Tongue (tissue), 2 donors: Measurements from ENCODE around the gene ZMIZ1. TPM values are rescaled to one million over a fixed set of nuclear protein-coding genes. Genes with fewer than 3 reads are reported as not detected.

ENCODE experiments used
- DNase-seq: peaks from one replicate; pipeline ENCODE4 v3.0.0-alpha.2; 2015
- total RNA-seq: library from RNA; depleted of rRNA; stranded (reverse); fragments of >200 nt; gene quantifications from one replicate; pipeline ENCODE4 v1.2.3, GENCODE V29; 2014

The ZMIZ1 gene
- total RNA-seq, 1 donor from 2014 or later = 31.6 TPM

DNA sequence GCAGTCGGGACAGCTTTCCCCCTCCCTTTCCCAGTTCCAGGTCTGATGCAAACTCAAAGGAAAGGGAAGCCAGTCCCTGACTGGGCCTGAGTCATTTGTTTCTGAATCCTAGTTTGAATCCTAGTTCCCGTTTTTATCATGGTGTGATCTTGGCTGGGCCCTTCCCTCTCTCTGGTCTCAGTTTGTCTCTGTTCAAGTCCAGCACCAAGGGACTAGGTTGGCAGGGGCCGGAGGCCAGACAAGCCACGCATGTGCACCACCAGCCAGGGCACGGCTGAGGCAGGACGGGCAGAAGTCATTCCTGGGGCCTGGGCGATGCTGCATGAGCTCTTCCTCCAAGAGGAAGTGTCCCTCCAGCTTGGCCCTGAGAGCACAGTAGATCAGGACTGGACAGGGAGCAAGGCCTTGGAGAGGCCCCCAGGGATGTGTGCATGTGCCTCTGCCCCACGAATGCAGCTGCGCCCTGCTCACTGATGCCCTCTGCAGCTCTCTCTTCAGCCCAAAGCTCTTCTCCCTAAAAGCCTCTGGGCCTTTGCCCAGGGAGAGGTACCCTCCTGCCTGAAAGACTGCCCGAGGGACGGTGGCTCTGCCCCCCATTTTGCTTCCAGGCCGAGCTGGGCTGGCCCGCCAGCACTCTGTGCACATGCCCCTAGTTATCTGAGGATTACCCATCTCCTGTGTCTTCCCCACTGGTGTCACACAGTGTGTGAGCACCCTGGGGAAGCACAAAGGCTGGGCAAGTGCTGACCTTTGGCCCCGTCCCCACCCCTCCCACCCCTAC, 86.7 kb downstream of the ZMIZ1 start:
- DNase-seq = no peak

DNA sequence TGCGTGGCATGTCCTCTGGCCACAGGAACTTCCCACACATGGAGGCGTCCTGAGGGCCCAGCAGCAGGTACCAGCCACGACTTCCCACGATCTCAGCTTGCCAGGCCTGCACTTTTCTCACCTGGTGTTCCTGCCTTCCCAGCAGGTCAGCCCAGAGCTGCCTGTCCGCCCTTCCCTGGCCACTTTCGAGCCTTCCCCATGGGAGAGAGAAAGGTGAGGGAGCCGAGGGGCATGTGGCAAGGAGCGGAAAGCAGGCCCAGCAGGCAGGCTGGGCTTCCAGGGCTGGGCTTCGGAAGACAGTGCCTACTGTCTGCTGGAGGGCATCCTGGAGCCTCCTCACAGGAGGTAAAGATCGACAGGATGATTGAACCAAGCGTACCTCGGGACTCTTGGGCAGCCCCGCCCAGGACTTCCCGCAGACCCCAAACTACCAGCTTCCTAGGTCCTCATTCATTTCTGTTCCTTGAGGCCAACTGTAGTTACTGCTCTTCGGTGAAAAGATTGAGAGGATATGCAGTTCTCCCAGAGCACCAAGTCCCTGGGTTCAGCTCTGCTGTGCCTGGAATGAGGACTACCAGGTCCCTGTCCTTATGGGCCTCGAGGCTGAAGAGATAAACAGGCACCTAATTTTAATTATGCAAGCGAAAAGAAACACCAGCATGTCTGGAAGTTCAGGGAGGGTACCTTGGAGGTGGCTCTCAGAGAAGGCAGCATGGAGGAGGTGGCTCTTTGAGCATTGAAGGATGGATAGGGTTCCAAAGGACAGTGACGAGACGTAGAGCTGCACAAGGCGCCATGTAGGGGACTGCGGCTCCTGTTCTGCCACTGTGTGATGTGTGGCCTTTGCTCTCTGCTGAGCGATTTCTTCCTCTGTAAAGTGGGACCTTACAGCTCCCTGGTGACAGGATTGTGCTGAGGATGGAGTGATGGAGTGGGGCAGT, 87.8 kb downstream of the ZMIZ1 start:
- no peak for DNase-seq

DNA sequence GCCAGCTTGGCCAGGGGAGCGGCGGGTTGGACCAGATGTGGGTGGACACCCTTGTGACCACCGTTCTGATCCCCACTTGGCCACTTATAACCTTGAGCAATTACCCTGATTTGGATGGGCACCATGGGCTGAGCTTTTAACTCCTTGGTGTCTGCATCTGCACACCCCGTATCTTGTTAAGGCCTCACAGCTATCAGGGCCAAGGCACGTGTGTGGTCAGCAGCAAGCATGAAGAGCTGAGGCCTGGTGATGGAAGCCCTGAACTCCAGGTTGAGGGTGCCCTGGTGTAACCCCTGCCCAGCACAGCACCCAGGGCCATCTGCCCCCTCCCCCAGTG, 89.2 kb downstream of the ZMIZ1 start:
- DNase-seq = no peak

DNA sequence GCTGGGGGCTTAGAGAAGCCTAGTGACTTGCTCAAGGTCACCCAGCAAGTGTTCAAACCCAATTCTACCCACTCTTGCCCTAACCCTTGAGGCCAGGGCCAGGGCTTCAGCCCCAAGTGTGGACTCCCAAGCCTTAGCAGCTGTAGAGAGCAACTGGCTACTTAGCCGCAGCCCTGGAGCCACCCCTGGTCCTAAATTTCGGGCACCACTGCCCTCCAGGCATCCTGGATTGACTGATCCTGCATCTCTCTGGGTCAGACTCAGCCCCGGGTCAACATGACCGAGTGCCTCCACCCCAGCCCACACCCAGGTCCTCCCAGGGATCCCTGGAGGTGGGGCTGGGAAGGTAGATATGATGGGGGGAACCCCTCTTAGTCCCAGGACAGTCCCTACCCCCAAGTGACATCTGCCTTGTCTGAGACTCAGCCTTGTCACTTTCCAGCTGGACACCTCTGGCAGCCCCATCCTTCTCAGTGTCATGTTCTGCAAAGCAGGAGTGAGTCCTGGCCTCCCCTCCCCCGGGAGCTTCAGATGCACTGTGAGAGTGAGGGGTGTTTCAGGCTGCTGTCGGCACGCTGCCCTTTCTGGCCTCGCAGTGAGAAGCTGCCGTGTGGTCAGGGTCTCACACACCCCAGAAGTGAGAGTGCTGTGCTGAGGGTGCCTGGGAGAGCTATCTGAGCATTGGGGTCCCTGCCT, 89.8 kb downstream of the ZMIZ1 start:
- no peak for DNase-seq

- no peak for DNase-seq
Observed at GRCh38 chr10:79159141-79159651, 90.4 kb downstream of the ZMIZ1 start.

- peak; percentile 66 for DNase-seq
Observed at GRCh38 chr10:79159785-79160184, 91.0 kb downstream of the ZMIZ1 start.

DNA sequence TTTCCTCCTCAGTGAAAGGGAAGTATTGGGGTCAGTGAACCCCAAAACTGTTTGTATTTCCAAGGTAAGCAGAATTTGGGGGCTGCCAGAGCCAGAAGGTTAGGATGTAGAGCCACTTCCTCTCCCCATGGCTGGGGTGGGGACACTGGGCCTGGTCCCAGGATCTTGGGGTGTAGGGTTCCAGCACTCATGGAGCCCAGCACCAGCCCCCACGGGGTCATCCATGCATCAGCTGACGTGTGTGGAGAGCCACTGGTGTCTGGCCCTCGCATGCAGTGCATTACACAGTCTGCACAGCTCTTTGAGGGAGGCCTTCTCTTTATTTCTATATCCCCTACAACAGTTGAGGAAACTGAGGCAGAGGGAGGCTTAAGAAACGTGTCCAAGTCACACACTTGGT, 91.4 kb downstream of the ZMIZ1 start:
- DNase-seq = no peak

DNA sequence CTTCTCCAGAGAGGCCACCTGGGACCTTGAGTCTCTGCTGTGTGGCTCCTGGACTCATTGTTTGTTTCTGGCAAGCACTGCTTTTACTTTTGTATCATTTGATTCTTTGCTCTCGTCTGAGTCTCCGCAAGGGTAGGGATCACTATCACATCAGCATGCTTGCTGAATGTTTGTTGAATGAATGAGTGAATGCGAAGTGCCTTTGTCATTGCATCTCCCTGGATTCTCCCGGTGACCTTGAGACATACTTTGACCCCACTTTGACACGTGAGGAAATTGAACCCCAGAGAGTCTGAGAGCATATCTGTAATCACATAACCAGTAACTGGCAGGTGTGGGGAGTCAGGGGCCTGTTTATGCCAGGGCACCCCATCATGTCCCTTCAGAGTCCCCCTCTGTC, 92.8 kb downstream of the ZMIZ1 start:
- DNase-seq = no peak

DNA sequence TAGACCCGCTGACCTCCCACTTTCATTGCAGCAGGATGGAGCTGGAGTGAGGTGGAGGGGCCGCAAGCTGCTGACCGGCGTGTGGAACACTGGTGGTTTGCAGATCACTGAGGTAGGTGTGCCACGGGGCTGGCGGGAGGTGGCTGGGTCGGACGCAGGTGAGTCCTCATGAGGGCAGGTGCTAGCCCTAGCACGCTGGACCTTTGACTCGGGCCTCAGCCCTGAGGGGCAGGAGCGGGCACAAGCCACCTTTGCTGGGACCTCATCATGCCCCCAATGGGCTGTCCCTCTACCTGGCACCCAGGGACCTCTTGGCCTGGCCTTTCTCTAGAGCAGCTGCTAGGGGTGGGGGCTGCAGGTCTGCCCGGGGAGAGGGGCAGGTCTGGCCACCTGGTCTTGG, 93.3 kb downstream of the ZMIZ1 start:
- DNase-seq = no peak

DNA sequence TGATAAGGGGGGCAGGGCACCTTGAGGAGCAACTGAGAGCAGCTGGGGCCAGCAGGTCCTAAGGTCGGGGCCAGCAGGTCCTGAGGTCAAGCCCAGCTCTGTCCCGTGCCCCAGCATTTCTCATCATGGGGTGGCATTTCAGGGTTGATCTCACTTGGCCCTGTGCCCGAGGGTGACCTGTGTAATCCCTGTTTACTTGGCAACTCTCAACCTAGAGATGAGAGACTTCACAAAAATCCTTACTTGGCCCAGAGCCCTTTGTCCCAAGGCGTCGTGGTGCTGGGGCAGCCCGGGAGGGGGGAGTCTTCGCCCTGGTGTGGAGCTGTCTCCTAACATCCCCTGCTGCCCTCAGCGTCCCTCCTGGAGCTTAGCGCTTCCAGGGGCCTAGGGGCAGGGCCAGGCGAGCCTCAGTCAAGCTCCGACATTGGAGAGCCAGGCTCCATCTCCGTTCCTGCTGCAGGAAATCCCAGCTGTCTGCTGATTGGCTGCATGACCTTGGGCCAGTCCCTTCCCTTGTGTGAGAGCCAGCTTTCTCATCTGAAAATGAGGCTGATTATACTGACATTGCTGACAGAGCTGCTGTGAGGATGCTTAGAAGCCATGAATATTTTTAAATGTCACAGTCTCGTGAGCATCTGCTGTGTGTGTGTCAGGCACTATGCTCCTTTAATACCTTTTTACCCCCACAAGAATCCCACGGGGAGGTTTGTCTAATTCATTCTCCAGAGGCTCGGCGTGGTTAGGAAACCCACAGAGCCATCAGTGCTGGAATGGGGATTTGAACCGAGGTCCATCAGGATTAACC, 94.3 kb downstream of the ZMIZ1 start:
- no peak for DNase-seq

- DNase-seq = no peak
Observed at GRCh38 chr10:79163666-79163975, 94.9 kb downstream of the ZMIZ1 start.

DNA sequence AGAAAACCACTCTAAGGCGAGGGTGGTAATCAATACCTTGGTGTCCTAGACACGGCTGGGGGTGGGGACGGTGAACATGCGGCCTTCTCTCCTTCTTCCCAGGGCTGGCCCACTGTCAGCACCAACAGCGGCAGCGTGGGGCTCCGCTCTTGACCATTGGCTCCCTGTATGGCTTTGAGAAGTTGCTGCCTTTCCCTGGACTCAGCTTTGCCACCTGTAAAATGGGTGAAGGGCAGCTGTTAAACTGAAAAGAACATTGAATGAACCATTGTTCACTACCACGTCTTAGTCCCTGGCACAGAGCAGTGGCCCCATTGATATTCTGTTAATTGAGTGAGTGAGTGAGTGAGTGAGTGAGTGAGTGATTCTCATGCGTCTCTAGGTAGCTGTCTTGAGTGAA, 95.3 kb downstream of the ZMIZ1 start:
- DNase-seq = no peak

- DNase-seq = no peak
Observed at GRCh38 chr10:79165070-79165778, 96.5 kb downstream of the ZMIZ1 start.

DNA sequence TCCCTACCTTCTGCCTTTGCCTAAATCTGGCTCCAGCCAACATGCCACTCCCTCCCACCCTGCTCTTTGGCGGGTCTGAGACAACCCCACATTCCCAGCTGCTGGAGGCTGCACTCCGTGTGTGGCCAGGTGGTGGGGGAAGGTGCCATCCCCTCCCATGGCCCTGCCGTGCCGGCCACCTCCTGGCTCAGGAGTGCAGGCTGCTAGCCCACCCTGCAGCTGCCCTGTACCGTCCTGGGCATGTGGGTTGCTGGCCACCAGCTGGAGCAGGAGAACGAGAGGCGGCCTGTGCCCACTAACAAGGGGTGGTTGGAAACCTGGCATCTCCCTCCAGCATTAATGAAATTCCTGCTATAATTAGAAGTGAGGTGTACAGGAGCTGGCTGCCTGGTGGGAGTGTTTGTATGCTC, 97.6 kb downstream of the ZMIZ1 start:
- peak; percentile 43 for DNase-seq

DNA sequence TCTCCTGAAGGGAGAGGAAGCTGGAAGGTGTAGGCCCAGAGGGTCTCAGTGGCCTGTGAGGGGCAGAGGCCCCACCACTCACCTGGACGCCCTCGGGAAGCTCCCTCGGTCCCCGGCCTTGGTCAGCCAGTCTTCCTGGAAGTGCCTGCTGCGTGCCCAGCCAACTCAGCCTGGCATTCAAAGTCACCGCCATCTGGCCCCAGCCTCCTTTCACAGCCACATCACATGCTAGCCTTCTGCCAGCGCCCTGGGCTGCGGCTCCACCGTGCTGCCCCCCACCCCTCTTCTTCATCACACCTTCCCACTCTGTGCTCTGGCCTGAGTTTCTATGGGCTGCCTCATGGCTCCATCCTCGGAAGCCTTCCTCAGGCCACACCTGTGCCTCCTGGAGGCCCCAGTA, 98.0 kb downstream of the ZMIZ1 start:
- DNase-seq = no peak

DNA sequence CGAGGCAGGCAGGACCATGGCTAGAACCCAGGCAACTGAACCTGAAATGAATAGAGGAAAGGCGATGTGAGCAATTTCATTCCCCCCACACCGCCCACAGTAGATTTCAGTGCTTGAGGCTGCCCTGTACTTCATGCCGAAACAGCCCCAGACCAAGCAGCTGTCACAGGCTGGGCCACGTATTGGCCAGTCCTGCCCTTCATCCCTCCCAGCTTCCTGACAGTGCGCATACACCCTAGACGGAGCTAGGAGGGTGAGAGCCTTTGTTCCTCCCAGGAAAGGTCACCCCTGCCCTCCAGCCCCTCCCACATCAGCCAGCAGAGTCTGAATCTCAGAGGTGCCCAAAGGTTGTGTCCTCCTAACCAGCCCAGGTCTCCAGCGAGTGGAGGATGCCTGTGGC, 98.8 kb downstream of the ZMIZ1 start:
- DNase-seq = no peak

- DNase-seq = no peak
Observed at GRCh38 chr10:79168210-79168609, 99.4 kb downstream of the ZMIZ1 start.

DNA sequence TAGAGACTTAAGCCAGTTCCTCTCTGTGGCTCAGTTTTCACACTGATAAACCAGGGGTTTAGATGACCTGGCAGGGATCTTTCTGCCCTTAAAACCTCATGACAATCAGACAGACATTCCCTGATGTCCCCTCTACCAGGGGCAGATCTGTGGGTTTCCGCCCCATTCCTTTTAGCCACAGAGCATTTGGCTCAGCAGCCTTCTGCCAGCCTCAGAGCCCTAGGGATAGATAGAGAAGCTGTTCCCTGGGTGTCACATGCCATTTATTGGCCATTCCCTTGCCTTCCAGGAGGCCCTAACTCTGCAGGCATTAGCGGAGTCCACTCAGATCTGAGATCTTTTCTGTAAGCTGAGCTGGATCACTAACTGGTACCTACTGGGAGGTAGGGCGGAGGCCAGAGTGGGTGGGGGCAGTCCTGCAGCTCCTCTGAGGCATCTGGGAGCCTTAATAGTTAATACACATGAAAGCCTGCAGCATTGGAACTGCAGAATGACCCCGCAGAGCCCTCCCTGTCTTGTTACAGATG, 101.5 kb downstream of the ZMIZ1 start:
- no peak for DNase-seq

- DNase-seq = peak; percentile 54
Observed at GRCh38 chr10:79170993-79171392, 102.2 kb downstream of the ZMIZ1 start.

DNA sequence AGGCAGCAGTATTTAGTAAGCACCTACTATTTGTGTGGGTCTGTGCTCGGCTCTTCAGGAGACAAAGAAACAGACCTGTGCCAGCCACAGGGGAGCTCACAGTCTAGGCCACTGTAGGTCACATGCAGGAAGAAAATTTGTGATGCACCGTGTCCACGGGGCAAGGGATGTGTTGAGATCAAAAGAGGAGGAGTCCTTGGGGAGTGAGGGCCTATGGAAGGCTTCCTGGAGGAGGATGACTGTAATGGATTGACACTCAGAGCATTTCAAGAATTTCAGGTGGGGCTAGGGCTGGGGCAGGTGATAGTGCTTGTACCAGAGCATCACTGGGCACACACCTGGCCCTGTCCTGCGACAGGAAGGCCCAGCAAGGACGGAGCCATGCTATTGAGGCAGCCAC, 102.7 kb downstream of the ZMIZ1 start:
- no peak for DNase-seq

- DNase-seq = no peak
Observed at GRCh38 chr10:79172881-79173280, 104.1 kb downstream of the ZMIZ1 start.
